ENCODE measurements around the gene CCDC85B.

The CCDC85B gene

GRCh38 chr11:65887723-65888162, 2.7 kb upstream of the CCDC85B start:
- DNase-seq, result no peak

- DNase-seq, result peak; percentile 95 to 96
Measured at GRCh38 chr11:65888163-65888814, 2.2 kb upstream of the CCDC85B start, which contains the start of gene FIBP. TSS of gene FIBP (minus strand) at chr11:65888471. CDS start at chr11:65888418, 53 bp downstream.

GRCh38 chr11:65891219-65892136, 1.0 kb downstream of the CCDC85B start:
- DNase-seq, result peak in 1 of 2 donors; percentile 37

GRCh38 chr11:65892137-65892540, 1.7 kb downstream of the CCDC85B start:
- peak in 1 of 2 donors; percentile 39 for DNase-seq

- no peak for DNase-seq
Measured at GRCh38 chr11:65892661-65893317, 2.3 kb downstream of the CCDC85B start.

GRCh38 chr11:65894034-65894591, 3.6 kb downstream of the CCDC85B start:
- peak; percentile 46 to 58 for DNase-seq

- no peak for DNase-seq
Measured at GRCh38 chr11:65895482-65895981, 5.1 kb downstream of the CCDC85B start.

- no peak for DNase-seq
Measured at GRCh38 chr11:65896034-65896999, 5.8 kb downstream of the CCDC85B start.

- DNase-seq, result no peak
Measured at GRCh38 chr11:65897020-65897471, 6.6 kb downstream of the CCDC85B start.

- no peak for DNase-seq
Measured at GRCh38 chr11:65898656-65899355, 8.3 kb downstream of the CCDC85B start.

- DNase-seq, result peak; percentile 54 to 68
Measured at GRCh38 chr11:65899356-65900124, 9.1 kb downstream of the CCDC85B start.

GRCh38 chr11:65900125-65900898, 9.8 kb downstream of the CCDC85B start, which contains the start of gene FOSL1:
TSS of gene FOSL1 (minus strand) at chr11:65900388. CDS start at chr11:65900339, 49 bp downstream.
- peak; percentile 97 to 98 for DNase-seq

GRCh38 chr11:65900899-65901180, 10.4 kb downstream of the CCDC85B start:
- DNase-seq, result no peak

GRCh38 chr11:65903068-65903481, 12.6 kb downstream of the CCDC85B start:
- no peak for DNase-seq

GRCh38 chr11:65903715-65904114, 13.2 kb downstream of the CCDC85B start:
- no peak for DNase-seq

GRCh38 chr11:65906602-65907001, 16.1 kb downstream of the CCDC85B start:
- DNase-seq, result no peak

- no peak for DNase-seq
Measured at GRCh38 chr11:65907878-65908277, 17.4 kb downstream of the CCDC85B start.

GRCh38 chr11:65911682-65912568, 21.5 kb downstream of the CCDC85B start:
- no peak for DNase-seq

All from CD4-positive, alpha-beta T cell treated with Interleukin-1 beta for 1 hour (primary cell).